CD4-positive, alpha-beta T cell treated with Interleukin-1 beta for 1 hour (primary cell): ENCODE data around the gene NFATC1.

Source experiments
- DNase-seq, 2 donors: peaks; one replicate each; pipeline ENCODE4 v3.0.0-alpha.2; 2020 to 2022

The NFATC1 gene

GRCh38 chr18:79560861-79561210 lies 165.1 kb downstream of the NFATC1 start:
- DNase-seq: no peak

- DNase-seq: no peak
These were observed 168.2 kb downstream of the NFATC1 start for GRCh38 chr18:79563949-79564348.

- no peak for DNase-seq
These were observed 168.7 kb downstream of the NFATC1 start for GRCh38 chr18:79564441-79564840.

GRCh38 chr18:79566771-79567431 lies 171.2 kb downstream of the NFATC1 start:
- DNase-seq: no peak

- no peak for DNase-seq
These were observed 171.9 kb downstream of the NFATC1 start for GRCh38 chr18:79567481-79568147.

- no peak for DNase-seq
These were observed 172.9 kb downstream of the NFATC1 start for GRCh38 chr18:79568543-79569205.

GRCh38 chr18:79569720-79570119 lies 174.0 kb downstream of the NFATC1 start:
- no peak for DNase-seq

- no peak for DNase-seq
These were observed 174.8 kb downstream of the NFATC1 start for GRCh38 chr18:79570266-79571201.

GRCh38 chr18:79571211-79572092 lies 175.7 kb downstream of the NFATC1 start:
- no peak for DNase-seq

GRCh38 chr18:79572093-79572780 lies 176.5 kb downstream of the NFATC1 start:
- no peak for DNase-seq

- DNase-seq: no peak
These were observed 177.2 kb downstream of the NFATC1 start for GRCh38 chr18:79572848-79573451.

GRCh38 chr18:79573921-79574491 lies 178.3 kb downstream of the NFATC1 start:
- DNase-seq: no peak

- DNase-seq: no peak
These were observed 179.3 kb downstream of the NFATC1 start for GRCh38 chr18:79574938-79575525.

GRCh38 chr18:79575891-79576685 lies 180.4 kb downstream of the NFATC1 start:
- DNase-seq: no peak

- DNase-seq: no peak
These were observed 181.1 kb downstream of the NFATC1 start for GRCh38 chr18:79576686-79577351.

- DNase-seq: no peak
These were observed 182.0 kb downstream of the NFATC1 start for GRCh38 chr18:79577451-79578395.
